HepG2 (cell line): ENCODE results near the gene OSR1. TPM values are rescaled to one million over a fixed set of nuclear protein-coding genes. Genes with fewer than 3 reads are reported as not detected.

ENCODE experiments used
- FOSL2 ChIP-seq: sonication (generic); formaldehyde crosslinking; IDR thresholded peaks from 2 replicates; pipeline ENCODE4 v1.4.0; 2020; ENCODE audit warnings: missing genetic modification reagents
- HDAC6 ChIP-seq: fragments of 200-600 bp; sonication (generic); IDR thresholded peaks from 2 replicates; pipeline ENCODE4 v1.7.0; 2017; ENCODE audit warnings: mild to moderate bottlenecking, antibody characterized with exemption, low read length, low read depth
- NFAT5 ChIP-seq: sonication (generic); formaldehyde crosslinking; IDR thresholded peaks from 2 replicates; pipeline ENCODE4 v1.4.0; 2020; ENCODE audit warnings: missing genetic modification reagents
- PRMT3 ChIP-seq: sonication (generic); formaldehyde crosslinking; IDR thresholded peaks from 2 replicates; pipeline ENCODE4 v1.8.1; 2022; ENCODE audit warnings: low read depth, mild to moderate bottlenecking, moderate library complexity, missing genetic modification reagents, borderline replicate concordance
- RXRA ChIP-seq: sonication (generic); formaldehyde crosslinking; IDR thresholded peaks from 2 replicates; pipeline ENCODE4 v1.5.1; 2020; ENCODE audit warnings: missing genetic modification reagents
- TBL1XR1 ChIP-seq: fragments of 150-350 bp; IDR thresholded peaks from 2 replicates; pipeline ENCODE4 v1.6.1; 2014; ENCODE audit warnings: borderline replicate concordance, low read length; ENCODE audit not compliant: partially characterized antibody
- ZNF230 ChIP-seq: sonication (generic); formaldehyde crosslinking; IDR thresholded peaks from 2 replicates; pipeline ENCODE4 v1.4.0; 2020; ENCODE audit warnings: mild to moderate bottlenecking, missing genetic modification reagents
- ZNF318 ChIP-seq: sonication (generic); formaldehyde crosslinking; IDR thresholded peaks from 2 replicates; pipeline ENCODE4 v1.4.0; 2020; ENCODE audit warnings: mild to moderate bottlenecking, missing genetic modification reagents
- ZNF501 ChIP-seq: sonication (generic); formaldehyde crosslinking; IDR thresholded peaks from 2 replicates; pipeline ENCODE4 v1.5.1; 2020; ENCODE audit warnings: mild to moderate bottlenecking, moderate library complexity, missing genetic modification reagents
- ZNF572 ChIP-seq: sonication (generic); formaldehyde crosslinking; IDR thresholded peaks from 2 replicates; pipeline ENCODE4 v1.5.1; 2020; ENCODE audit warnings: mild to moderate bottlenecking, missing genetic modification reagents
- ZNF740 ChIP-seq: sonication (generic); formaldehyde crosslinking; IDR thresholded peaks from 2 replicates; pipeline ENCODE4 v1.4.0; 2020; ENCODE audit warnings: missing genetic modification reagents
- ZNF782 ChIP-seq: sonication (generic); formaldehyde crosslinking; IDR thresholded peaks from 2 replicates; pipeline ENCODE4 v1.4.0; 2020; ENCODE audit warnings: missing genetic modification reagents, mild to moderate bottlenecking, borderline replicate concordance
- polyA plus RNA-seq, 8 experiments: library from polyadenylated mRNA; depleted of rRNA in 3 of 8; stranded (reverse) in 7 of 8; unstranded in 1 of 8; fragments of >200 nt; fragmentation: Illumina TruSeq in 4 of 8; extraction: Trizol in 4 of 8; gene quantifications; 2 replicates each; pipeline versions ENCODE4 v1.2.1 to v1.2.3, GENCODE V29; 2011 to 2016; ENCODE audit warnings: low read depth in 4 of 8, missing spikeins in 1 of 8, mixed read lengths in 1 of 8; ENCODE audit not compliant: insufficient read depth in 1 of 8
- total RNA-seq, 5 experiments: library from RNA; depleted of rRNA; stranded (reverse); fragments of >200 nt; fragmentation: Illumina TruSeq; extraction: Trizol; gene quantifications; 2 replicates each; pipeline ENCODE4 v1.2.3, GENCODE V29; 2016; ENCODE audit warnings: low read depth in 1 of 5
- TF ChIP-seq, protein P1 (sequence below): sonication (generic); formaldehyde crosslinking; IDR thresholded peaks from 2 replicates; pipeline ENCODE4 v1.8.0; 2022; ENCODE audit warnings: mild to moderate bottlenecking, missing genetic modification reagents, moderate library complexity

Gene OSR1
- total and polyA plus RNA-seq, 2 of the 13 experiments (the other 11 are each of a cell fraction or from before 2014, with no cell fraction given) = 0.63 to 1.1 TPM

GRCh38 chr2:19358242-19359020 is at the start of gene OSR1 (continued):
- TF ChIP-seq NFAT5 (CRISPR knock-in tag) (peak; percentile 81; the same call in 1 of the 2 replicates), PRMT3 (CRISPR knock-in tag) (peak; percentile 35; the same call in 1 of the 2 replicates), ZNF740 (CRISPR knock-in tag) (0 out of 2 replicates have a peak, but pooled peaks have one; percentile 32), ZNF318 (CRISPR knock-in tag) (0 out of 2 replicates have a peak, but pooled peaks have one; percentile 30), RXRA (CRISPR knock-in tag) (peak; percentile 18; the same call in 1 of the 2 replicates), ZNF230 (CRISPR knock-in tag) (peak; percentile 6; the same call in 1 of the 2 replicates), ZNF572 (CRISPR knock-in tag) (peak; percentile 64; the same call in 1 of the 2 replicates), TBL1XR1 (no peak), FOSL2 (CRISPR knock-in tag) (0 out of 2 replicates have a peak, but pooled peaks have one; percentile 13), ZNF501 (CRISPR knock-in tag) (peak; percentile 79), HDAC6 (no peak), ZNF782 (CRISPR knock-in tag) (no peak)
- TF ChIP-seq, protein P1, sequence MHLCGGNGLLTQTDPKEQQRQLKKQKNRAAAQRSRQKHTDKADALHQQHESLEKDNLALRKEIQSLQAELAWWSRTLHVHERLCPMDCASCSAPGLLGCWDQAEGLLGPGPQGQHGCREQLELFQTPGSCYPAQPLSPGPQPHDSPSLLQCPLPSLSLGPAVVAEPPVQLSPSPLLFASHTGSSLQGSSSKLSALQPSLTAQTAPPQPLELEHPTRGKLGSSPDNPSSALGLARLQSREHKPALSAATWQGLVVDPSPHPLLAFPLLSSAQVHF (CRISPR knock-in tag) = no peak
